OCI-LY7 (cell line): ENCODE results near the gene TPD52L2. TPM values are rescaled to one million over a fixed set of nuclear protein-coding genes. Genes with fewer than 3 reads are reported as not detected.

ENCODE experiments used
- BruUV-seq: library from RNA; stranded (reverse); fragments of 400-500 nt; replicated peaks from 2 replicates; lab custom pipeline; 2021; lab: Mats Ljungman, UMichigan
- CTCF ChIA-PET: fragments of 300-600 bp; sonication (Branson Sonifier 250); formaldehyde crosslinking; loops from one replicate; lab custom pipeline; 2022; ENCODE audit warnings: antibody characterized with exemption; ENCODE audit not compliant: unreplicated experiment; lab: Charles Lee
- POLR2A ChIA-PET: fragments of 300-600 bp; sonication (Branson Sonifier 250); formaldehyde crosslinking; loops from one replicate; lab custom pipeline; 2022; ENCODE audit warnings: antibody characterized with exemption; lab: Charles Lee
- DNase-seq: peaks from one replicate; pipeline ENCODE4 v3.0.0-alpha.2; 2015; ENCODE audit warnings: low spot score
- H2AFZ ChIP-seq: fragments of 200-600 bp; sonication (generic), shearing (Covaris generic); 2 replicates; pipeline ENCODE4 v1.6.1; 2014; ENCODE audit warnings: mild to moderate bottlenecking, antibody characterized with exemption, low read length, moderate library complexity
- H3K27ac ChIP-seq: fragments of 200-600 bp; sonication (generic); 2 replicates; pipeline ENCODE4 v1.5.1; 2014; ENCODE audit warnings: mixed run types, low read depth, mild to moderate bottlenecking, moderate library complexity, low read length, inconsistent platforms; ENCODE audit not compliant: poor library complexity, severe bottlenecking
- H3K36me3 ChIP-seq: fragments of 200-600 bp; sonication (generic); 2 replicates; pipeline ENCODE4 v1.6.1; 2014; ENCODE audit warnings: mild to moderate bottlenecking, antibody characterized with exemption, low read length, moderate library complexity, mixed read lengths; ENCODE audit not compliant: insufficient read depth
- H3K4me1 ChIP-seq: fragments of 200-600 bp; sonication (generic); 2 replicates; pipeline ENCODE4 v1.5.1; 2014; ENCODE audit warnings: mild to moderate bottlenecking, low read length; ENCODE audit not compliant: insufficient read depth, poor library complexity, severe bottlenecking
- H3K4me2 ChIP-seq: fragments of 200-600 bp; sonication (generic); 2 replicates; pipeline ENCODE4 v1.6.1; 2014; ENCODE audit warnings: mild to moderate bottlenecking, low read length
- H3K4me3 ChIP-seq: fragments of 200-600 bp; sonication (generic); 2 replicates; pipeline ENCODE4 v1.5.1; 2014; ENCODE audit warnings: mild to moderate bottlenecking, low read depth, low read length; ENCODE audit not compliant: poor library complexity, severe bottlenecking
- H3K79me2 ChIP-seq: fragments of 200-600 bp; sonication (generic); 2 replicates; pipeline ENCODE4 v1.6.1; 2016; ENCODE audit warnings: low read depth, mild to moderate bottlenecking, low read length, moderate library complexity, mixed read lengths; ENCODE audit not compliant: insufficient read depth
- H3K9me2 ChIP-seq: fragments of 200-600 bp; sonication (generic); 2 replicates; pipeline ENCODE4 v1.6.1; 2016; ENCODE audit warnings: mild to moderate bottlenecking, low read length, mixed read lengths; ENCODE audit not compliant: insufficient read depth
- H3K9me3 ChIP-seq: fragments of 200-600 bp; sonication (generic); 2 replicates; pipeline ENCODE4 v1.6.1; 2014; ENCODE audit warnings: mild to moderate bottlenecking, mixed run types, low read length, mixed read lengths
- H4K20me1 ChIP-seq: fragments of 200-600 bp; sonication (generic); 2 replicates; pipeline ENCODE4 v1.6.1; 2014; ENCODE audit warnings: mild to moderate bottlenecking, antibody characterized with exemption, low read length, moderate library complexity, mixed read lengths; ENCODE audit not compliant: insufficient read depth
- CTCF ChIP-seq: fragments of 200-600 bp; sonication (generic); conservative IDR thresholded peaks from 2 replicates; pipeline ENCODE4 v1.5.1; 2014; ENCODE audit warnings: mild to moderate bottlenecking, antibody characterized with exemption, low read length, moderate library complexity, mixed read lengths
- EZH2phosphoT487 ChIP-seq: fragments of 200-600 bp; sonication (generic); IDR thresholded peaks from 2 replicates; pipeline ENCODE4 v1.6.1; 2018; ENCODE audit warnings: low read depth, borderline replicate concordance, mild to moderate bottlenecking, mixed run types, antibody characterized with exemption, low read length, moderate library complexity, mixed read lengths
- intact Hi-C: fragments of 100-400 bp; cut with micrococcal nuclease; formaldehyde crosslinking; loops from one replicate; pipeline ENCODE4 v1.10.0; 2022; ENCODE audit not compliant: unreplicated experiment
- total RNA-seq, 2 experiments: library from RNA; depleted of rRNA in 1 of 2; stranded (reverse); fragments of >200 nt in 1 of 2; shearing (Covaris generic) in 1 of 2; gene quantifications; 2 replicates each; pipeline ENCODE4 v1.2.3, GENCODE V29; 2014 to 2022

The TPD52L2 gene
- total RNA-seq, 2 experiments from 2014 or later = 27.2 to 51.0 TPM

GRCh38 chr20:63855363-63856097, 9.5 kb upstream of the TPD52L2 start:
- Histone ChIP-seq H3K36me3 (no peaks in the 10 kb centered on the region), H4K20me1 (no peaks in the 10 kb centered on the region), H3K4me1 (peaks cover 13% of the 10 kb centered on the region), H3K4me3 (no peak overlapping the region), H3K9me2 (no peaks in the 10 kb centered on the region), H3K27ac (no peak overlapping the region), H3K9me3 (no peaks in the 10 kb centered on the region), H2AFZ (no peak overlapping the region), H3K79me2 (no peaks in the 10 kb centered on the region), H3K4me2 (no peak overlapping the region)
- DNase-seq = no peak
- intact Hi-C loops = no loop called here
- POLR2A ChIA-PET = interaction anchor here (0.6 kb wide), 1 partner anchor 152 kb away, joined by 3 read pairs; no protein-coding TSS in a partner anchor
- BruUV-seq = no TSS peak
- TF ChIP-seq EZH2phosphoT487 (no peak), CTCF (no peak)
- CTCF ChIA-PET = no interaction called here

- ChIA-PET CTCF (no interaction called here), POLR2A (interaction anchor here (0.6 kb wide), 2 partner anchors 134 to 151 kb away, joined by 3 read pairs; no protein-coding TSS in a partner anchor)
- Histone ChIP-seq H3K79me2 (no peaks in the 10 kb centered on the region), H3K4me1 (peaks cover 13% of the 10 kb centered on the region), H4K20me1 (no peaks in the 10 kb centered on the region), H3K9me2 (no peaks in the 10 kb centered on the region), H3K4me2 (no peak overlapping the region), H3K36me3 (peaks cover 1% of the 10 kb centered on the region; the same call in 1 of the 2 replicates), H3K9me3 (no peaks in the 10 kb centered on the region), H2AFZ (no peak overlapping the region), H3K4me3 (no peak overlapping the region), H3K27ac (no peak overlapping the region)
- TF ChIP-seq CTCF (no peak), EZH2phosphoT487 (no peak)
- intact Hi-C loops = no loop called here
- no peak for DNase-seq
- BruUV-seq = no TSS peak
These were observed 9.0 kb upstream of the TPD52L2 start for GRCh38 chr20:63856098-63856511.

GRCh38 chr20:63857764-63858392, 7.2 kb upstream of the TPD52L2 start:
- POLR2A ChIA-PET = no interaction called here
- no TSS peak for BruUV-seq
- Histone ChIP-seq H3K79me2 (no peaks in the 10 kb centered on the region), H4K20me1 (no peaks in the 10 kb centered on the region), H3K9me2 (no peaks in the 10 kb centered on the region), H3K9me3 (no peaks in the 10 kb centered on the region), H3K4me3 (no peak overlapping the region), H3K27ac (no peak overlapping the region), H3K4me2 (no peak overlapping the region; the same call in 1 of the 2 replicates), H2AFZ (no peak overlapping the region), H3K4me1 (peaks cover 13% of the 10 kb centered on the region), H3K36me3 (peaks cover 12% of the 10 kb centered on the region)
- no peak for TF ChIP-seq CTCF
- TF ChIP-seq EZH2phosphoT487 = no peak
- CTCF ChIA-PET = no interaction called here
- no peak for DNase-seq
- intact Hi-C loops = no loop called here
